Nephron progenitor cell (in vitro differentiated cells): Measurements from ENCODE around the gene JUP.

Experiments
- DNase-seq: peaks from one replicate; pipeline ENCODE4 v3.0.0; 2021
- H3K27ac Mint-ChIP-seq: 2 replicates; pipeline ENCODE4 v1.8.0; 2021; ENCODE audit warnings: mild to moderate bottlenecking, moderate library complexity, mixed read lengths
- H3K27me3 Mint-ChIP-seq: 2 replicates; pipeline ENCODE4 v1.8.0; 2021; ENCODE audit warnings: mild to moderate bottlenecking, low read depth, mixed read lengths; ENCODE audit not compliant: poor library complexity
- H3K36me3 Mint-ChIP-seq: 2 replicates; pipeline ENCODE4 v1.8.0; 2021; ENCODE audit warnings: low read depth, mixed read lengths
- H3K4me1 Mint-ChIP-seq: 2 replicates; pipeline ENCODE4 v1.8.0; 2021; ENCODE audit warnings: mixed read lengths
- H3K4me3 Mint-ChIP-seq: 2 replicates; pipeline ENCODE4 v1.8.0; 2021; ENCODE audit warnings: mild to moderate bottlenecking, moderate library complexity, mixed read lengths
- H3K9me3 Mint-ChIP-seq: 2 replicates; pipeline ENCODE4 v1.8.0; 2021; ENCODE audit warnings: mild to moderate bottlenecking, moderate library complexity, mixed read lengths
- TF ChIP-seq, protein P1 (sequence below): fragments of 200-600 bp; sonication (generic); IDR thresholded peaks from 2 replicates; pipeline ENCODE4 v1.5.0; 2021; ENCODE audit warnings: antibody characterized with exemption

The JUP gene

DNA sequence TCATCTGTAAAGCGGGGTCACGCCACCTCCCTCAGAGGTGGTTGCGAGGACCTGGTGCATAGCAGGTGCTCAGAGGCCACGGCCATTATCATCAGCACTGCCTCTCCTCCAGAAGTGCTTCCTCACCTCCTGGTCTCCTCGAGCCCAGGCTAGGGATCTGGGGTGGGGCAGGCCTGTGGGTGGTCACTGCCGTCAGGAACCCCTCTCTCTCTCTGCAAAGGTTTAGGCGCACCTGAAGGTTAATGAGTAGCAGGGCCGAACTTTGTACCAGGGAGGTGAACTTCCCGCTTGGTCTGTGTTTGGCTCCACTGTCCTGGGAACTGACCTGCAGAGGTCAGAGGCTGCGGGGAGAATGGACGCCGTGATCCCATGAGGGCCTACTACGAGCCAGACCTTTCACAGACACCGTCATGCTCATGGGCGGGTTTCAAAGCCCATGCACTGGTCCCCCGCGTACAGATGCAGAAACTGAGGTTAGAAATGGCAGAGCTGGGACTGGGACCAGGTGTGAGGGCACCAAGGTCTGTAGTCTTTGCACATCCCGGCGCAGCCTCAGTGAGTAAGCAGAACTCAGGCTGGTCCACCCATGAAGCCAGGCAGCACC is 13.8 kb downstream of the JUP start:
- DNase-seq, result no peak
- no peaks in the 10 kb centered on the region for H3K9me3 Mint-ChIP-seq
- TF ChIP-seq, protein P1, sequence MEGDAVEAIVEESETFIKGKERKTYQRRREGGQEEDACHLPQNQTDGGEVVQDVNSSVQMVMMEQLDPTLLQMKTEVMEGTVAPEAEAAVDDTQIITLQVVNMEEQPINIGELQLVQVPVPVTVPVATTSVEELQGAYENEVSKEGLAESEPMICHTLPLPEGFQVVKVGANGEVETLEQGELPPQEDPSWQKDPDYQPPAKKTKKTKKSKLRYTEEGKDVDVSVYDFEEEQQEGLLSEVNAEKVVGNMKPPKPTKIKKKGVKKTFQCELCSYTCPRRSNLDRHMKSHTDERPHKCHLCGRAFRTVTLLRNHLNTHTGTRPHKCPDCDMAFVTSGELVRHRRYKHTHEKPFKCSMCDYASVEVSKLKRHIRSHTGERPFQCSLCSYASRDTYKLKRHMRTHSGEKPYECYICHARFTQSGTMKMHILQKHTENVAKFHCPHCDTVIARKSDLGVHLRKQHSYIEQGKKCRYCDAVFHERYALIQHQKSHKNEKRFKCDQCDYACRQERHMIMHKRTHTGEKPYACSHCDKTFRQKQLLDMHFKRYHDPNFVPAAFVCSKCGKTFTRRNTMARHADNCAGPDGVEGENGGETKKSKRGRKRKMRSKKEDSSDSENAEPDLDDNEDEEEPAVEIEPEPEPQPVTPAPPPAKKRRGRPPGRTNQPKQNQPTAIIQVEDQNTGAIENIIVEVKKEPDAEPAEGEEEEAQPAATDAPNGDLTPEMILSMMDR, result no peak
- peaks cover 57% of the 10 kb centered on the region for H3K4me1 Mint-ChIP-seq
- H3K27me3 Mint-ChIP-seq, result no peaks in the 10 kb centered on the region
- H3K4me3 Mint-ChIP-seq, result no peak overlapping the region
- peaks cover 41% of the 10 kb centered on the region for H3K36me3 Mint-ChIP-seq
- H3K27ac Mint-ChIP-seq, result no peak overlapping the region

DNA sequence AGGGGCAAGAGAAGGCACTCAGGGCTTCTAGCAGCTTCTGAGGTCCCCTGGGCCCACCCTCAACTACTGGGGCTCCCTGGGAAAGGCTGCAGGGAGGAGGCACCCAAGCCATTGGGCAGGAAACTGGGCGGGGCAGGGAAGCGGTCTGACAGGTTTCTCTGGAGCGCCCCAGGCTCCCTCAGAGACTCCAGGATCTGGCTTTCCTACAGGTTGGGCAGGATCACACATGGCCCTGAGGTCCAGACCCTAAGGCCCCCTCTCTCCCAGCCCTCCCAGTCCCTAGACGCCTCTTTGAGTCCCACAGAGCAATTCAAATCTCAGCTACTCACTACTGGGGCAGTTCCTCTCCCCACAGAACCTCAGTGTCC is 14.3 kb downstream of the JUP start:
- no peaks in the 10 kb centered on the region for H3K9me3 Mint-ChIP-seq
- H3K27ac Mint-ChIP-seq, result no peak overlapping the region
- no peaks in the 10 kb centered on the region for H3K27me3 Mint-ChIP-seq
- DNase-seq, result no peak
- no peak overlapping the region for H3K4me3 Mint-ChIP-seq
- TF ChIP-seq, protein P1, result no peak
- H3K4me1 Mint-ChIP-seq, result peaks cover 52% of the 10 kb centered on the region
- peaks cover 45% of the 10 kb centered on the region for H3K36me3 Mint-ChIP-seq

DNA sequence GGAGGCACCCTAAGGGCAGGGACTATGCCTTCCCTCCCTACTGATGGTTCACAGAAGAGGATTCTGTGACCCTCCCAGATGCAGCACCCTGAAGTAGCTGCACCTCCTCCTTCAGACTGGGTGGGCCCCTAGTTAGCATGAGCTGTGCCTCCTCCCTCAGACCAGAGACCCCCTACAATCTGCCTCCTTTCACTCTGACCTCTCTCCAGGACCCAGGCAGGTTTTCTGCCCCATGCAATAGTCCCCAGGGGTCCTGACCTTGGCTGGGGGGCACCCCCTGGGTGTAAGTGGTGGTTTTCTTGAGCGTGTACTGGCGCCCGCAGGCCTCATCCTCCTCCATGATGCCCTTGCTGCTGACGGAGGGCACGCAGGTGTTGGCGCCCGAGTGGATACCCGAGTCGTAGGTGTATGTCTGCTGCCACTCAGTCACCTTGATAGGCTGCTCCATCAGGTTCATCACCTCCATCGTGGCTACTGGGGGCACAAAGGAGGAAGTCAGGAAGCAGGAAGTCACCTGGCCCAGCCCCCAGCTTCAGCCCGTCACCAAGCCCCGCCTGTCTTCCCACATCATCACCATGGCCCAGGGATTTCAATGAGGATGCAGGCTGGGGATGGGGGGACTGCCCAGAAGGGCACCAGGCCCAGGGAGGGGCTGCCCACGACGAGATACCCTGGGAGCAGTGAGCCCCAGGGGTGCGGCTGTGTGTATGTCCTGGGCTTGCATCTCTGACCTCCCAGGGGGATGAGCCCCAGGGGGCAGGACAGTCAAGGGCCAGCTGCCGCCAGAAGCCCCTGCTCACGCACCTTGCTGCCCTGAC is 14.9 kb downstream of the JUP start:
- Mint-ChIP-seq H3K4me3 (no peak overlapping the region), H3K27ac (peak overlapping the region; percentile 57), H3K4me1 (peaks cover 48% of the 10 kb centered on the region), H3K36me3 (peaks cover 51% of the 10 kb centered on the region), H3K9me3 (no peaks in the 10 kb centered on the region), H3K27me3 (no peaks in the 10 kb centered on the region)
- no peak for DNase-seq
- TF ChIP-seq, protein P1, result no peak

DNA sequence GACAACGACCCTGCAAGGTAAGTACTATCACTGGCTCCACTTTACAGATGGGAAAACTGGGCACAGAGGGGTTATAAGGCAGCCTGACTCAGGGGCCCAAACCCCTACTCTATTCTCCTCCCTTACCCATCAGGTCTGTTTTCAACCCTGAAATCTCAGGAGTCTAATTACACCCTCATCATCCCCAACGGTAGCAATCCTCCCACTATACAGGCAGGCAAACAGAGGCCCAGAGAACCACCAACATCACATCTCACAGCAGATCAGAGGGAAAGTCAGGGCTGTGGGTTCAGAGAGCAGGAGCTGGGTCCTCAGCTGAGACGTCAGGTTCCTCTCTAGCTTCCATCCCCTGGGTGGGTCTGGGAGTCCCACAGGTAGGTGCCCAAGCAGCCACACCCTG is 16.5 kb downstream of the JUP start:
- no peak for DNase-seq
- no peak overlapping the region for H3K27ac Mint-ChIP-seq
- H3K9me3 Mint-ChIP-seq, result no peaks in the 10 kb centered on the region
- H3K4me3 Mint-ChIP-seq, result no peak overlapping the region
- no peaks in the 10 kb centered on the region for H3K27me3 Mint-ChIP-seq
- peaks cover 32% of the 10 kb centered on the region for H3K4me1 Mint-ChIP-seq
- peaks cover 54% of the 10 kb centered on the region for H3K36me3 Mint-ChIP-seq
- TF ChIP-seq, protein P1, result no peak

DNA sequence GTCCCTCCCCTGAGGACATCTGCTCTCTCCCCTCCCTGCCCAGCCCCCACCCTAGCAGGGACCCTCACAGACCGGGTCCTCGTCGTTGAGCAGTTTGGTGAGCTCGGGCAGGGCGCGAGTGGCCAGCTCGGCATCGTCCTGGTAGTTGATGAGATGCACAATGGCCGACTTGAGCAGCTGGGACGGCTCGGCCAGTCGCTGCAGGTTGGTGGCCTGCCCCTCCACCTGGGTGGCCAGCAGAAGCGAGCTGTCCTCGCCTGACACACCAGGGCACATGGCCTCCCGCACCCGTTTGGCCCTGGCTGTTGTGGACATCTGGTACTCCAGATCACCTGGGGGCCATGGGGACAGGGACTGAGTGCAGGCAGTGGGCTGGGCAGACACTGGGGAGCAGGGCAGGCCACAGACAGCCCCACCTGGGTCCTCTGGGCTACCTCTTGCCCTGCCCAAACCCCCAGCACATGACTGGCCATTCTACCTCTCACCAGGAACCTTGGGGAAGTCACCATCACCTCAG is 17.1 kb downstream of the JUP start:
- Mint-ChIP-seq H3K4me3 (no peak overlapping the region), H3K27me3 (no peaks in the 10 kb centered on the region), H3K9me3 (no peaks in the 10 kb centered on the region), H3K36me3 (peaks cover 55% of the 10 kb centered on the region), H3K27ac (no peak overlapping the region), H3K4me1 (peaks cover 26% of the 10 kb centered on the region)
- DNase-seq, result no peak
- TF ChIP-seq, protein P1, result no peak
